IMR-90 (cell line): ENCODE results near the gene MCM5. TPM values are rescaled to one million over a fixed set of nuclear protein-coding genes. Genes with fewer than 3 reads are reported as not detected.

Experiments used
- ATAC-seq: fragments of 200-7000 bp; cut with Tn5 transposase; 2 replicates; pipeline ENCODE4 v1.9.1; 2020; ENCODE audit warnings: low read depth, mild to moderate bottlenecking, moderate library complexity
- BruUV-seq: library from RNA; stranded (reverse); fragments of 400-500 nt; replicated peaks from 2 replicates; lab custom pipeline; 2021; lab: Mats Ljungman, UMichigan
- CTCF ChIA-PET: fragments of 300-600 bp; formaldehyde crosslinking; extraction: SDS; loops from one replicate; lab custom pipeline; 2021; ENCODE audit warnings: antibody characterized with exemption; lab: Yijun Ruan, JAX
- POLR2A ChIA-PET: fragments of 300-600 bp; sonication (Branson Sonifier 250); formaldehyde crosslinking; loops from one replicate; lab custom pipeline; 2022; ENCODE audit warnings: antibody characterized with exemption; ENCODE audit not compliant: unreplicated experiment; lab: Charles Lee
- DNase-seq: peaks from one replicate; pipeline ENCODE4 v3.0.0; 2013
- H2AFZ ChIP-seq: replicated peaks from 2 replicates; pipeline ENCODE3; 2013; ENCODE audit warnings: low read length, mild to moderate bottlenecking; ENCODE audit not compliant: poor library complexity
- H2AK5ac ChIP-seq: 2 replicates; pipeline ENCODE4 v1.6.1; 2013; ENCODE audit warnings: low read depth, low read length, inconsistent platforms
- H2AK9ac ChIP-seq: replicated peaks from 2 replicates; pipeline ENCODE3; 2013; ENCODE audit warnings: mild to moderate bottlenecking, low read depth, low read length, moderate library complexity; ENCODE audit not compliant: poor library complexity
- H2BK120ac ChIP-seq: 2 replicates; pipeline ENCODE4 v1.6.1; 2013; ENCODE audit warnings: low read depth, low read length, inconsistent platforms
- H2BK15ac ChIP-seq: 3 replicates; pipeline ENCODE4 v1.6.1; 2013; ENCODE audit warnings: low read depth, low read length, inconsistent platforms
- H2BK20ac ChIP-seq: 2 replicates; pipeline ENCODE4 v1.6.1; 2013; ENCODE audit warnings: low read depth, mild to moderate bottlenecking, inconsistent platforms, low read length, moderate library complexity
- H2BK5ac ChIP-seq: 2 replicates; pipeline ENCODE4 v1.6.1; 2013; ENCODE audit warnings: mild to moderate bottlenecking, low read depth, low read length, inconsistent platforms; ENCODE audit not compliant: poor library complexity, severe bottlenecking
- H3K14ac ChIP-seq: replicated peaks from 2 replicates; pipeline ENCODE4 v1.6.1; 2013; ENCODE audit warnings: low read depth, low read length, inconsistent platforms
- H3K18ac ChIP-seq: 2 replicates; pipeline ENCODE4 v1.6.1; 2013; ENCODE audit warnings: low read depth, low read length, control low read depth
- H3K23ac ChIP-seq: 2 replicates; pipeline ENCODE4 v1.6.1; 2013; ENCODE audit warnings: low read depth, low read length, inconsistent platforms
- H3K27ac ChIP-seq: 2 replicates; pipeline ENCODE4 v1.5.1; 2013; ENCODE audit warnings: mild to moderate bottlenecking, control low read depth, low read length; ENCODE audit not compliant: insufficient read depth
- H3K27me3 ChIP-seq: 2 replicates; pipeline ENCODE4 v1.6.1; 2013; ENCODE audit warnings: low read length; ENCODE audit not compliant: control insufficient read depth, insufficient read depth
- H3K36me3 ChIP-seq: 2 replicates; pipeline ENCODE4 v1.6.1; 2013; ENCODE audit warnings: low read length, mixed read lengths; ENCODE audit not compliant: control insufficient read depth, insufficient read depth
- H3K4ac ChIP-seq: 2 replicates; pipeline ENCODE4 v1.6.1; 2013; ENCODE audit warnings: low read depth, low read length, inconsistent platforms
- H3K4me1 ChIP-seq: 2 replicates; pipeline ENCODE4 v1.6.1; 2013; ENCODE audit warnings: low read length, mixed read lengths; ENCODE audit not compliant: control insufficient read depth, insufficient read depth
- H3K4me2 ChIP-seq: 2 replicates; pipeline ENCODE4 v1.6.1; 2013; ENCODE audit warnings: low read depth, mild to moderate bottlenecking, control low read depth, low read length, moderate library complexity
- H3K4me3 ChIP-seq: 2 replicates; pipeline ENCODE4 v1.5.1; 2013; ENCODE audit warnings: low read depth, mild to moderate bottlenecking, control low read depth, low read length, moderate library complexity; ENCODE audit not compliant: insufficient read depth
- H3K56ac ChIP-seq: 2 replicates; pipeline ENCODE4 v1.6.1; 2013; ENCODE audit warnings: low read length, inconsistent platforms; ENCODE audit not compliant: insufficient read depth; ENCODE audit errors: extremely low read depth
- H3K79me1 ChIP-seq, 2 experiments: 2 replicates each; pipeline ENCODE4 v1.6.1; 2013; ENCODE audit warnings: low read length in 2 of 2, inconsistent platforms in 1 of 2, low read depth in 1 of 2
- H3K9ac ChIP-seq: 2 replicates; pipeline ENCODE4 v1.6.1; 2013; ENCODE audit warnings: low read depth, low read length, control low read depth
- H3K9me1 ChIP-seq: 2 replicates; pipeline ENCODE4 v1.6.1; 2013; ENCODE audit warnings: low read length, inconsistent platforms; ENCODE audit not compliant: insufficient read depth
- H3K9me3 ChIP-seq: 2 replicates; pipeline ENCODE4 v1.6.1; 2013; ENCODE audit warnings: low read length; ENCODE audit not compliant: control insufficient read depth, insufficient read depth
- H4K20me1 ChIP-seq: 2 replicates; pipeline ENCODE4 v1.6.1; 2013; ENCODE audit warnings: low read length, inconsistent platforms; ENCODE audit not compliant: insufficient read depth
- H4K5ac ChIP-seq: 2 replicates; pipeline ENCODE4 v1.6.1; 2013; ENCODE audit warnings: mild to moderate bottlenecking, low read depth, low read length, control low read depth
- H4K8ac ChIP-seq, 2 experiments: 2 replicates each; pipeline ENCODE4 v1.6.1; 2013; ENCODE audit warnings: low read depth in 2 of 2, low read length in 2 of 2, control low read depth in 1 of 2, inconsistent platforms in 1 of 2
- H4K91ac ChIP-seq: 2 replicates; pipeline ENCODE4 v1.6.1; 2013; ENCODE audit warnings: low read depth, low read length, inconsistent platforms; ENCODE audit not compliant: insufficient read depth
- BHLHE40 ChIP-seq: fragments of 150-350 bp; IDR thresholded peaks from 2 replicates; pipeline ENCODE4 v1.6.1; 2016; ENCODE audit warnings: mild to moderate bottlenecking, low read depth, low read length
- CHD1 ChIP-seq: IDR thresholded peaks from 2 replicates; pipeline ENCODE4 v1.6.1; 2012; ENCODE audit warnings: low read depth, low read length, improper control_type of control experiment
- ELK1 ChIP-seq: fragments of 150-350 bp; IDR thresholded peaks from 2 replicates; pipeline ENCODE4 v1.6.1; 2016; ENCODE audit warnings: low read depth, mild to moderate bottlenecking, low read length, moderate library complexity, borderline replicate concordance
- MAFK ChIP-seq: IDR thresholded peaks from 2 replicates; pipeline ENCODE4 v1.6.1; 2012; ENCODE audit warnings: low read depth, low read length, improper control_type of control experiment
- MAZ ChIP-seq: IDR thresholded peaks from 2 replicates; pipeline ENCODE4 v1.6.1; 2012; ENCODE audit warnings: low read depth, mild to moderate bottlenecking, low read length, improper control_type of control experiment, moderate library complexity, borderline replicate concordance
- NFE2L2 ChIP-seq: fragments of 150-350 bp; IDR thresholded peaks from 2 replicates; pipeline ENCODE4 v1.6.1; 2016; ENCODE audit warnings: low read depth, mild to moderate bottlenecking, low read length
- POLR2A ChIP-seq: IDR thresholded peaks from 2 replicates; pipeline ENCODE4 v1.6.1; 2012; ENCODE audit warnings: mild to moderate bottlenecking, low read depth, low read length
- SMC3 ChIP-seq: fragments of 150-350 bp; IDR thresholded peaks from 2 replicates; pipeline ENCODE4 v1.6.1; 2016; ENCODE audit warnings: low read depth, mild to moderate bottlenecking, antibody characterized with exemption, low read length, moderate library complexity
- WGBS, 2 experiments: methylation state at CpG; one replicate each; pipeline versions ENCODE4 v1.1.5 to v1.1.7; 2013; ENCODE audit warnings: missing lambda C conversion rate in 2 of 2; ENCODE audit not compliant: insufficient read length in 1 of 2; ENCODE audit errors: extremely low coverage in 2 of 2; 5-methylcytosine and 5-hydroxymethylcytosine counted together
- dilution Hi-C: fragments of 300-500 bp; cut with HindIII; formaldehyde crosslinking; loops from one replicate; pipeline ENCODE4 v1.14.3; 2018; ENCODE audit warnings: low sequenced_read_pairs; ENCODE audit not compliant: unreplicated experiment
- in situ Hi-C: fragments of 300-500 bp; cut with MboI; formaldehyde crosslinking; loops from 3 replicates; pipeline ENCODE4 v1.14.3; 2019; ENCODE audit warnings: low sequenced_read_pairs, inconsistent platforms, mixed read lengths
- intact Hi-C: fragments of 100-400 bp; cut with micrococcal nuclease; formaldehyde crosslinking; loops from 2 replicates; pipeline ENCODE4 v1.10.0; 2022
- polyA plus RNA-seq, 3 experiments: library from polyadenylated mRNA; depleted of rRNA; stranded (reverse); fragments of >200 nt; gene quantifications; 2 replicates each; pipeline ENCODE4 v1.2.3, GENCODE V29; 2012; ENCODE audit warnings: low replicate concordance in 1 of 3
- total RNA-seq: library from RNA; depleted of rRNA; stranded (reverse); fragments of >200 nt; gene quantifications from 2 replicates; pipeline ENCODE4 v1.2.3, GENCODE V29; 2012

MCM5 gene
- total and polyA plus RNA-seq, 2 of the 4 experiments (the other 2 are of a cell fraction) = 43.0 to 58.6 TPM

- no peak overlapping the region for H4K5ac ChIP-seq
- H3K36me3 ChIP-seq = no peaks in the 10 kb centered on the region
- no peaks in the 10 kb centered on the region for H3K27me3 ChIP-seq
- no peaks in the 10 kb centered on the region for H3K9me3 ChIP-seq
- no peak overlapping the region for H2BK15ac ChIP-seq
- no peak overlapping the region for H3K56ac ChIP-seq
- TF ChIP-seq NFE2L2 (no peak), MAZ (no peak), SMC3 (no peak), POLR2A (no peak), CHD1 (no peak), BHLHE40 (no peak), ELK1 (no peak), MAFK (no peak)
- peaks cover 13% of the 10 kb centered on the region for H3K9me1 ChIP-seq
- no peak for DNase-seq
- no peak overlapping the region for H3K4ac ChIP-seq
- no peak overlapping the region for H2AK5ac ChIP-seq
- H2BK120ac ChIP-seq = no peak overlapping the region
- no peak overlapping the region for H4K91ac ChIP-seq
- H4K20me1 ChIP-seq = no peaks in the 10 kb centered on the region
- in situ Hi-C loops (no loop called here), intact Hi-C loops (no loop called here), dilution Hi-C loops (no loop called here)
- no peak overlapping the region for H3K4me3 ChIP-seq
- no peak overlapping the region for H2AK9ac ChIP-seq
- H3K4me1 ChIP-seq = peaks cover 12% of the 10 kb centered on the region
- H2BK5ac ChIP-seq = no peak overlapping the region
- H4K8ac ChIP-seq = no peak overlapping the region
- no TSS peak for BruUV-seq
- no peak overlapping the region for H2AFZ ChIP-seq
- peaks cover 0 to 6% of the 10 kb centered on the region in 2 experiments; a peak in 1 of 4 replicates for H3K79me1 ChIP-seq
- ChIA-PET CTCF (no interaction called here), POLR2A (no interaction called here)
- WGBS, 2 experiments = 60% methylated on average over 1 of the region's 6 CpGs; no CpG with 5 or more reads in 1 of the 2 experiments
- H3K14ac ChIP-seq = no peak overlapping the region
- no peak overlapping the region for H3K9ac ChIP-seq
- H3K18ac ChIP-seq = no peak overlapping the region
- ATAC-seq = no peak
- no peak overlapping the region for H2BK20ac ChIP-seq
- H3K23ac ChIP-seq = no peak overlapping the region
- no peak overlapping the region for H3K4me2 ChIP-seq
- no peak overlapping the region for H3K27ac ChIP-seq
Observed at GRCh38 chr22:35442471-35442870, 42.5 kb downstream of the MCM5 start.
